Left forelimb (tissue), 1 donor: Measurements from ENCODE around the gene PBX1.

Experiments
- DNase-seq: peaks from one replicate; pipeline ENCODE4 v3.0.0-alpha.2; 2018; ENCODE audit warnings: low spot score

Gene PBX1

GRCh38 chr1:164780111-164780812, 221.3 kb downstream of the PBX1 start:
- DNase-seq, result no peak

- DNase-seq, result no peak
These were observed 221.9 kb downstream of the PBX1 start for GRCh38 chr1:164780863-164781262.

GRCh38 chr1:164781972-164782371, 223.0 kb downstream of the PBX1 start:
- DNase-seq, result no peak

GRCh38 chr1:164783778-164784555, 225.0 kb downstream of the PBX1 start:
- DNase-seq, result no peak

- DNase-seq, result no peak
These were observed 226.0 kb downstream of the PBX1 start for GRCh38 chr1:164784960-164785359.

- DNase-seq, result no peak
These were observed 227.0 kb downstream of the PBX1 start for GRCh38 chr1:164785841-164786534.

GRCh38 chr1:164786980-164787833, 228.2 kb downstream of the PBX1 start:
- DNase-seq, result peak; percentile 83

GRCh38 chr1:164787834-164788231, 228.8 kb downstream of the PBX1 start:
- DNase-seq, result no peak

- DNase-seq, result no peak
These were observed 231.1 kb downstream of the PBX1 start for GRCh38 chr1:164790081-164790480.

GRCh38 chr1:164792410-164793004, 233.5 kb downstream of the PBX1 start:
- DNase-seq, result no peak

- DNase-seq, result no peak
These were observed 235.4 kb downstream of the PBX1 start for GRCh38 chr1:164794356-164794755.

- no peak for DNase-seq
These were observed 237.9 kb downstream of the PBX1 start for GRCh38 chr1:164796916-164797315.

GRCh38 chr1:164801246-164801731, 242.3 kb downstream of the PBX1 start:
- DNase-seq, result no peak

GRCh38 chr1:164801791-164802502, 243.0 kb downstream of the PBX1 start:
- DNase-seq, result no peak

GRCh38 chr1:164802529-164803282, 243.7 kb downstream of the PBX1 start:
- no peak for DNase-seq

GRCh38 chr1:164803366-164803765, 244.4 kb downstream of the PBX1 start:
- DNase-seq, result no peak

- no peak for DNase-seq
These were observed 245.4 kb downstream of the PBX1 start for GRCh38 chr1:164804366-164804765.

GRCh38 chr1:164805399-164805798, 246.4 kb downstream of the PBX1 start:
- DNase-seq, result no peak

- no peak for DNase-seq
These were observed 247.5 kb downstream of the PBX1 start for GRCh38 chr1:164806531-164806930.

- DNase-seq, result no peak
These were observed 254.8 kb downstream of the PBX1 start for GRCh38 chr1:164813776-164814175.
